HepG2 (cell line): ENCODE measurements around the gene KDM5A. TPM values are rescaled to one million over a fixed set of nuclear protein-coding genes. Genes with fewer than 3 reads are reported as not detected.

ENCODE experiments used
- ATF2 ChIP-seq: sonication (generic); formaldehyde crosslinking; IDR thresholded peaks from 2 replicates; pipeline ENCODE4 v1.4.0; 2020; ENCODE audit warnings: missing genetic modification reagents
- BHLHE40 ChIP-seq: IDR thresholded peaks from 2 replicates; pipeline ENCODE4 v1.6.1; 2011; ENCODE audit warnings: low read length, improper control_type of control experiment
- HDAC6 ChIP-seq: fragments of 200-600 bp; sonication (generic); IDR thresholded peaks from 2 replicates; pipeline ENCODE4 v1.7.0; 2017; ENCODE audit warnings: mild to moderate bottlenecking, antibody characterized with exemption, low read length, low read depth
- HNRNPK ChIP-seq: fragments of 200-400 bp; formaldehyde crosslinking; IDR thresholded peaks from 2 replicates; pipeline ENCODE4 v1.6.1; 2018; ENCODE audit warnings: low read length, low read depth, moderate library complexity, mild to moderate bottlenecking; ENCODE audit not compliant: poor library complexity, severe bottlenecking
- NFKBIZ ChIP-seq: IDR thresholded peaks from 2 replicates; pipeline ENCODE4 v1.6.1; 2018; ENCODE audit warnings: missing genetic modification reagents, missing compliant biosample characterization
- SMYD3 ChIP-seq: sonication (generic); formaldehyde crosslinking; IDR thresholded peaks from 2 replicates; pipeline ENCODE4 v1.8.1; 2023; ENCODE audit warnings: mild to moderate bottlenecking, missing genetic modification reagents
- SNAI1 ChIP-seq: sonication (generic); formaldehyde crosslinking; IDR thresholded peaks from 2 replicates; pipeline ENCODE4 v1.5.0; 2020; ENCODE audit warnings: mild to moderate bottlenecking, missing genetic modification reagents, borderline replicate concordance
- ZBTB38 ChIP-seq: sonication (generic); formaldehyde crosslinking; IDR thresholded peaks from 2 replicates; pipeline ENCODE4 v1.5.1; 2020; ENCODE audit warnings: mild to moderate bottlenecking, missing genetic modification reagents
- ZBTB7A ChIP-seq: sonication (generic); formaldehyde crosslinking; IDR thresholded peaks from 2 replicates; pipeline ENCODE4 v1.8.0; 2022; ENCODE audit warnings: mild to moderate bottlenecking, missing genetic modification reagents
- ZNF598 ChIP-seq: sonication (generic); formaldehyde crosslinking; IDR thresholded peaks from 2 replicates; pipeline ENCODE4 v1.5.1; 2020; ENCODE audit warnings: mild to moderate bottlenecking, missing genetic modification reagents, borderline replicate concordance
- ZNF724P ChIP-seq: sonication (generic); formaldehyde crosslinking; IDR thresholded peaks from 2 replicates; pipeline ENCODE4 v1.8.0; 2022; ENCODE audit warnings: missing genetic modification reagents, borderline replicate concordance
- ZNF780A ChIP-seq: sonication (generic); formaldehyde crosslinking; IDR thresholded peaks from 2 replicates; pipeline ENCODE4 v1.8.0; 2022; ENCODE audit warnings: mild to moderate bottlenecking, missing genetic modification reagents, moderate library complexity
- polyA plus RNA-seq, 8 experiments: library from polyadenylated mRNA; depleted of rRNA in 3 of 8; stranded (reverse) in 7 of 8; unstranded in 1 of 8; fragments of >200 nt; fragmentation: Illumina TruSeq in 4 of 8; extraction: Trizol in 4 of 8; gene quantifications; 2 replicates each; pipeline versions ENCODE4 v1.2.1 to v1.2.3, GENCODE V29; 2011 to 2016; ENCODE audit warnings: low read depth in 4 of 8, missing spikeins in 1 of 8, mixed read lengths in 1 of 8; ENCODE audit not compliant: insufficient read depth in 1 of 8
- total RNA-seq, 5 experiments: library from RNA; depleted of rRNA; stranded (reverse); fragments of >200 nt; fragmentation: Illumina TruSeq; extraction: Trizol; gene quantifications; 2 replicates each; pipeline ENCODE4 v1.2.3, GENCODE V29; 2016; ENCODE audit warnings: low read depth in 1 of 5
- TF ChIP-seq, protein P1 (sequence below): sonication (generic); formaldehyde crosslinking; IDR thresholded peaks from 2 replicates; pipeline ENCODE4 v1.5.1; 2020; ENCODE audit warnings: mild to moderate bottlenecking, missing genetic modification reagents, moderate library complexity
- TF ChIP-seq, protein P2 (sequence below): sonication (generic); formaldehyde crosslinking; IDR thresholded peaks from 2 replicates; pipeline ENCODE4 v1.8.0; 2022; ENCODE audit warnings: missing genetic modification reagents, mild to moderate bottlenecking, borderline replicate concordance
- TF ChIP-seq, protein P3 (sequence below): sonication (generic); formaldehyde crosslinking; IDR thresholded peaks from 2 replicates; pipeline ENCODE4 v1.4.0; 2020; ENCODE audit warnings: missing genetic modification reagents, borderline replicate concordance
- TF ChIP-seq, protein P4 (sequence below): sonication (generic); formaldehyde crosslinking; IDR thresholded peaks from 2 replicates; pipeline ENCODE4 v1.5.0; 2020; ENCODE audit warnings: missing genetic modification reagents
- TF ChIP-seq, protein P5 (sequence below): sonication (generic); formaldehyde crosslinking; IDR thresholded peaks from 2 replicates; pipeline ENCODE4 v1.4.0; 2020; ENCODE audit warnings: mild to moderate bottlenecking, missing genetic modification reagents

KDM5A gene
- total and polyA plus RNA-seq, 2 of the 13 experiments (the other 11 are each of a cell fraction or from before 2014, with no cell fraction given), result 12.0 to 29.2 TPM

- TF ChIP-seq, protein P1, sequence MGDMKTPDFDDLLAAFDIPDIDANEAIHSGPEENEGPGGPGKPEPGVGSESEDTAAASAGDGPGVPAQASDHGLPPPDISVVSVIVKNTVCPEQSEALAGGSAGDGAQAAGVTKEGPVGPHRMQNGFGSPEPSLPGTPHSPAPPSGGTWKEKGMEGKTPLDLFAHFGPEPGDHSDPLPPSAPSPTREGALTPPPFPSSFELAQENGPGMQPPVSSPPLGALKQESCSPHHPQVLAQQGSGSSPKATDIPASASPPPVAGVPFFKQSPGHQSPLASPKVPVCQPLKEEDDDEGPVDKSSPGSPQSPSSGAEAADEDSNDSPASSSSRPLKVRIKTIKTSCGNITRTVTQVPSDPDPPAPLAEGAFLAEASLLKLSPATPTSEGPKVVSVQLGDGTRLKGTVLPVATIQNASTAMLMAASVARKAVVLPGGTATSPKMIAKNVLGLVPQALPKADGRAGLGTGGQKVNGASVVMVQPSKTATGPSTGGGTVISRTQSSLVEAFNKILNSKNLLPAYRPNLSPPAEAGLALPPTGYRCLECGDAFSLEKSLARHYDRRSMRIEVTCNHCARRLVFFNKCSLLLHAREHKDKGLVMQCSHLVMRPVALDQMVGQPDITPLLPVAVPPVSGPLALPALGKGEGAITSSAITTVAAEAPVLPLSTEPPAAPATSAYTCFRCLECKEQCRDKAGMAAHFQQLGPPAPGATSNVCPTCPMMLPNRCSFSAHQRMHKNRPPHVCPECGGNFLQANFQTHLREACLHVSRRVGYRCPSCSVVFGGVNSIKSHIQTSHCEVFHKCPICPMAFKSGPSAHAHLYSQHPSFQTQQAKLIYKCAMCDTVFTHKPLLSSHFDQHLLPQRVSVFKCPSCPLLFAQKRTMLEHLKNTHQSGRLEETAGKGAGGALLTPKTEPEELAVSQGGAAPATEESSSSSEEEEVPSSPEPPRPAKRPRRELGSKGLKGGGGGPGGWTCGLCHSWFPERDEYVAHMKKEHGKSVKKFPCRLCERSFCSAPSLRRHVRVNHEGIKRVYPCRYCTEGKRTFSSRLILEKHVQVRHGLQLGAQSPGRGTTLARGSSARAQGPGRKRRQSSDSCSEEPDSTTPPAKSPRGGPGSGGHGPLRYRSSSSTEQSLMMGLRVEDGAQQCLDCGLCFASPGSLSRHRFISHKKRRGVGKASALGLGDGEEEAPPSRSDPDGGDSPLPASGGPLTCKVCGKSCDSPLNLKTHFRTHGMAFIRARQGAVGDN (CRISPR knock-in tag), result peak; percentile 69
- TF ChIP-seq ZNF724P (no peak; the same call in 1 of the 2 replicates), NFKBIZ (no peak; the same call in 1 of the 2 replicates), SMYD3 (CRISPR knock-in tag) (0 out of 2 replicates have a peak, but pooled peaks have one; percentile 50), HNRNPK (no peak), HDAC6 (no peak), ZBTB38 (CRISPR knock-in tag) (0 out of 2 replicates have a peak, but pooled peaks have one; percentile 17), ATF2 (CRISPR knock-in tag) (no peak; the same call in 1 of the 2 replicates), ZNF598 (CRISPR knock-in tag) (no peak), BHLHE40 (no peak), ZBTB7A (CRISPR knock-in tag) (no peak), ZNF780A (CRISPR knock-in tag) (no peak), SNAI1 (no peak)
- TF ChIP-seq, protein P2, sequence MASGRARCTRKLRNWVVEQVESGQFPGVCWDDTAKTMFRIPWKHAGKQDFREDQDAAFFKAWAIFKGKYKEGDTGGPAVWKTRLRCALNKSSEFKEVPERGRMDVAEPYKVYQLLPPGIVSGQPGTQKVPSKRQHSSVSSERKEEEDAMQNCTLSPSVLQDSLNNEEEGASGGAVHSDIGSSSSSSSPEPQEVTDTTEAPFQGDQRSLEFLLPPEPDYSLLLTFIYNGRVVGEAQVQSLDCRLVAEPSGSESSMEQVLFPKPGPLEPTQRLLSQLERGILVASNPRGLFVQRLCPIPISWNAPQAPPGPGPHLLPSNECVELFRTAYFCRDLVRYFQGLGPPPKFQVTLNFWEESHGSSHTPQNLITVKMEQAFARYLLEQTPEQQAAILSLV (CRISPR knock-in tag), result no peak
- TF ChIP-seq, protein P3, sequence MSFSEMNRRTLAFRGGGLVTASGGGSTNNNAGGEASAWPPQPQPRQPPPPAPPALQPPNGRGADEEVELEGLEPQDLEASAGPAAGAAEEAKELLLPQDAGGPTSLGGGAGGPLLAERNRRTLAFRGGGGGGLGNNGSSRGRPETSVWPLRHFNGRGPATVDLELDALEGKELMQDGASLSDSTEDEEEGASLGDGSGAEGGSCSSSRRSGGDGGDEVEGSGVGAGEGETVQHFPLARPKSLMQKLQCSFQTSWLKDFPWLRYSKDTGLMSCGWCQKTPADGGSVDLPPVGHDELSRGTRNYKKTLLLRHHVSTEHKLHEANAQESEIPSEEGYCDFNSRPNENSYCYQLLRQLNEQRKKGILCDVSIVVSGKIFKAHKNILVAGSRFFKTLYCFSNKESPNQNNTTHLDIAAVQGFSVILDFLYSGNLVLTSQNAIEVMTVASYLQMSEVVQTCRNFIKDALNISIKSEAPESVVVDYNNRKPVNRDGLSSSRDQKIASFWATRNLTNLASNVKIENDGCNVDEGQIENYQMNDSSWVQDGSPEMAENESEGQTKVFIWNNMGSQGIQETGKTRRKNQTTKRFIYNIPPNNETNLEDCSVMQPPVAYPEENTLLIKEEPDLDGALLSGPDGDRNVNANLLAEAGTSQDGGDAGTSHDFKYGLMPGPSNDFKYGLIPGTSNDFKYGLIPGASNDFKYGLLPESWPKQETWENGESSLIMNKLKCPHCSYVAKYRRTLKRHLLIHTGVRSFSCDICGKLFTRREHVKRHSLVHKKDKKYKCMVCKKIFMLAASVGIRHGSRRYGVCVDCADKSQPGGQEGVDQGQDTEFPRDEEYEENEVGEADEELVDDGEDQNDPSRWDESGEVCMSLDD (CRISPR knock-in tag), result no peak
- TF ChIP-seq, protein P4, sequence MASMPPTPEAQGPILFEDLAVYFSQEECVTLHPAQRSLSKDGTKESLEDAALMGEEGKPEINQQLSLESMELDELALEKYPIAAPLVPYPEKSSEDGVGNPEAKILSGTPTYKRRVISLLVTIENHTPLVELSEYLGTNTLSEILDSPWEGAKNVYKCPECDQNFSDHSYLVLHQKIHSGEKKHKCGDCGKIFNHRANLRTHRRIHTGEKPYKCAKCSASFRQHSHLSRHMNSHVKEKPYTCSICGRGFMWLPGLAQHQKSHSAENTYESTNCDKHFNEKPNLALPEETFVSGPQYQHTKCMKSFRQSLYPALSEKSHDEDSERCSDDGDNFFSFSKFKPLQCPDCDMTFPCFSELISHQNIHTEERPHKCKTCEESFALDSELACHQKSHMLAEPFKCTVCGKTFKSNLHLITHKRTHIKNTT (CRISPR knock-in tag), result no peak
- TF ChIP-seq, protein P5, sequence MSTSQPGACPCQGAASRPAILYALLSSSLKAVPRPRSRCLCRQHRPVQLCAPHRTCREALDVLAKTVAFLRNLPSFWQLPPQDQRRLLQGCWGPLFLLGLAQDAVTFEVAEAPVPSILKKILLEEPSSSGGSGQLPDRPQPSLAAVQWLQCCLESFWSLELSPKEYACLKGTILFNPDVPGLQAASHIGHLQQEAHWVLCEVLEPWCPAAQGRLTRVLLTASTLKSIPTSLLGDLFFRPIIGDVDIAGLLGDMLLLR (CRISPR knock-in tag), result no peak
These were observed 12.3 kb upstream of the KDM5A start, which contains the start of gene CCDC77 (continued) for GRCh38 chr12:401235-402028.
